Breast epithelium (tissue), 4 donors: ENCODE data around the gene COL5A1. TPM values are rescaled to one million over a fixed set of nuclear protein-coding genes. Genes with fewer than 3 reads are reported as not detected.

Experiments
- DNase-seq, 2 donors: peaks; one replicate each; pipeline ENCODE4 v3.0.0-alpha.2; 2019; ENCODE audit warnings: low spot score in 2 of 2
- H3K27ac ChIP-seq, 2 donors: fragments of 200-600 bp; sonication (generic) in 1 of 2; one replicate each; pipeline ENCODE4 v1.5.1; 2016 to 2019; ENCODE audit warnings: mild to moderate bottlenecking in 1 of 2
- H3K27me3 ChIP-seq, 2 donors: fragments of 200-600 bp; sonication (generic) in 1 of 2; one replicate each; pipeline versions ENCODE4 v1.5.1 to v1.6.0; 2017 to 2019; ENCODE audit warnings: control low read depth in 1 of 2, mild to moderate bottlenecking in 1 of 2
- H3K36me3 ChIP-seq: fragments of 200-600 bp; one replicate; pipeline ENCODE4 v1.5.1; 2019
- H3K4me1 ChIP-seq, 2 donors: fragments of 200-600 bp; sonication (generic); one replicate each; pipeline ENCODE4 v1.5.1; 2016 to 2019; ENCODE audit warnings: control low read depth in 1 of 2
- H3K4me3 ChIP-seq, 3 donors: fragments of 200-600 bp; sonication (generic); 1 replicate in 2 of 3; 2 replicates in 1 of 3; pipeline ENCODE4 v1.5.1; 2016 to 2019; ENCODE audit warnings: mild to moderate bottlenecking in 3 of 3, moderate library complexity in 2 of 3
- H3K9me3 ChIP-seq, 2 donors: fragments of 200-600 bp; sonication (generic) in 1 of 2; one replicate each; pipeline ENCODE4 v1.5.1; 2016 to 2019; ENCODE audit warnings: control low read depth in 1 of 2
- CTCF ChIP-seq, 3 donors: fragments of 450-650 bp; IDR thresholded peaks; one replicate each; pipeline ENCODE4 v1.5.1; 2016 to 2017; ENCODE audit warnings: antibody characterized with exemption in 3 of 3, mild to moderate bottlenecking in 3 of 3, moderate library complexity in 3 of 3
- POLR2A ChIP-seq: fragments of 450-650 bp; IDR thresholded peaks from one replicate; pipeline ENCODE4 v1.6.1; 2016; ENCODE audit warnings: antibody characterized with exemption, mild to moderate bottlenecking, moderate library complexity
- POLR2AphosphoS5 ChIP-seq, 3 donors: sonication (generic); formaldehyde crosslinking; IDR thresholded peaks; one replicate each; pipeline ENCODE4 v1.6.1; 2017; ENCODE audit warnings: antibody characterized with exemption in 3 of 3
- intact Hi-C: fragments of 100-400 bp; cut with DNase I; formaldehyde crosslinking; loops from one replicate; pipeline ENCODE4 v1.15.1; 2023; ENCODE audit warnings: low total_unique reads
- total RNA-seq, 3 donors: library from RNA; depleted of rRNA; stranded (reverse); fragments of >200 nt; gene quantifications; one replicate each; pipeline ENCODE4 v1.1.0, GENCODE V29; 2016

Gene COL5A1
- total RNA-seq, 3 donors from 2014 or later: 12.1 to 17.0 (median 15.4) TPM

- intact Hi-C loops: no loop called here
- DNase-seq: no peak
- Histone ChIP-seq H3K27me3 (no peaks in the 10 kb centered on the region), H3K27ac (no peak overlapping the region), H3K36me3 (no peaks in the 10 kb centered on the region), H3K9me3 (no peaks in the 10 kb centered on the region), H3K4me3 (no peak overlapping the region), H3K4me1 (no peaks in the 10 kb centered on the region)
- TF ChIP-seq POLR2AphosphoS5 (IDR thresholded peaks at IDR 0.05) (no peak), POLR2A (no peak), CTCF (IDR thresholded peaks at IDR 0.05) (no peak)
Measured at GRCh38 chr9:134759913-134760312, 118.3 kb downstream of the COL5A1 start.

- Histone ChIP-seq H3K4me3 (no peak overlapping the region), H3K27ac (no peak overlapping the region), H3K36me3 (no peaks in the 10 kb centered on the region), H3K27me3 (no peaks in the 10 kb centered on the region), H3K4me1 (no peaks in the 10 kb centered on the region), H3K9me3 (no peaks in the 10 kb centered on the region)
- DNase-seq: no peak
- intact Hi-C loops: no loop called here
- TF ChIP-seq CTCF (IDR thresholded peaks at IDR 0.05): no peak
- TF ChIP-seq POLR2A: no peak
- TF ChIP-seq POLR2AphosphoS5 (IDR thresholded peaks at IDR 0.05): no peak
Measured at GRCh38 chr9:134760750-134761420, 119.3 kb downstream of the COL5A1 start.

GRCh38 chr9:134764473-134765269 is 123.1 kb downstream of the COL5A1 start:
- intact Hi-C loops: no loop called here
- H3K27ac ChIP-seq: no peak overlapping the region
- DNase-seq: no peak
- no peaks in the 10 kb centered on the region for H3K36me3 ChIP-seq
- H3K9me3 ChIP-seq: no peaks in the 10 kb centered on the region
- no peaks in the 10 kb centered on the region for H3K27me3 ChIP-seq
- no peak overlapping the region for H3K4me3 ChIP-seq
- H3K4me1 ChIP-seq: no peaks in the 10 kb centered on the region
- TF ChIP-seq CTCF (IDR thresholded peaks at IDR 0.05): no peak
- no peak for TF ChIP-seq POLR2AphosphoS5 (IDR thresholded peaks at IDR 0.05)
- TF ChIP-seq POLR2A: no peak

- intact Hi-C loops: no loop called here
- Histone ChIP-seq H3K9me3 (no peaks in the 10 kb centered on the region), H3K27me3 (no peaks in the 10 kb centered on the region), H3K27ac (no peak overlapping the region), H3K4me1 (no peaks in the 10 kb centered on the region), H3K4me3 (no peak overlapping the region), H3K36me3 (no peaks in the 10 kb centered on the region)
- DNase-seq: no peak
- TF ChIP-seq POLR2AphosphoS5 (IDR thresholded peaks at IDR 0.05): no peak
- no peak for TF ChIP-seq POLR2A
- TF ChIP-seq CTCF (IDR thresholded peaks at IDR 0.05): no peak
Measured at GRCh38 chr9:134765785-134766184, 124.2 kb downstream of the COL5A1 start.

GRCh38 chr9:134766587-134766986 is 125.0 kb downstream of the COL5A1 start:
- no peaks in the 10 kb centered on the region for H3K4me1 ChIP-seq
- no peak for DNase-seq
- no peak overlapping the region for H3K27ac ChIP-seq
- intact Hi-C loops: no loop called here
- no peaks in the 10 kb centered on the region for H3K27me3 ChIP-seq
- H3K4me3 ChIP-seq: no peak overlapping the region
- H3K9me3 ChIP-seq: no peaks in the 10 kb centered on the region
- H3K36me3 ChIP-seq: no peaks in the 10 kb centered on the region
- TF ChIP-seq POLR2A: no peak
- no peak for TF ChIP-seq CTCF (IDR thresholded peaks at IDR 0.05)
- TF ChIP-seq POLR2AphosphoS5 (IDR thresholded peaks at IDR 0.05): no peak
